Embryonic facial prominence (tissue), 1 donor: ENCODE results near the gene STYX.

Experiments
- DNase-seq: peaks from one replicate; pipeline ENCODE4 v3.0.0-alpha.2; 2016; ENCODE audit errors: extremely low spot score

Gene STYX

GRCh38 chr14:52790011-52790755, 60.2 kb downstream of the STYX start:
- DNase-seq, result no peak

GRCh38 chr14:52790756-52791222, 60.8 kb downstream of the STYX start:
- no peak for DNase-seq

- peak; percentile 54 for DNase-seq
Measured at GRCh38 chr14:52791223-52792096, 61.5 kb downstream of the STYX start, which contains the start of gene GNPNAT1. TSS of gene GNPNAT1 (minus strand) at chr14:52791607. CDS start at chr14:52784650, 6,957 bp downstream.

GRCh38 chr14:52792097-52792415, 62.1 kb downstream of the STYX start:
- DNase-seq, result no peak

GRCh38 chr14:52793061-52793460, 63.1 kb downstream of the STYX start:
- no peak for DNase-seq

GRCh38 chr14:52797653-52798052, 67.7 kb downstream of the STYX start:
- no peak for DNase-seq

GRCh38 chr14:52798826-52799225, 68.9 kb downstream of the STYX start:
- DNase-seq, result no peak

- peak; percentile 33 for DNase-seq
Measured at GRCh38 chr14:52801014-52801712, 71.2 kb downstream of the STYX start.

- no peak for DNase-seq
Measured at GRCh38 chr14:52802597-52802996, 72.6 kb downstream of the STYX start.

GRCh38 chr14:52806115-52806514, 76.1 kb downstream of the STYX start:
- DNase-seq, result no peak

GRCh38 chr14:52808101-52808500, 78.1 kb downstream of the STYX start:
- no peak for DNase-seq

- DNase-seq, result no peak
Measured at GRCh38 chr14:52821805-52822250, 91.9 kb downstream of the STYX start.

GRCh38 chr14:52824462-52824861, 94.5 kb downstream of the STYX start:
- DNase-seq, result no peak
